H9 (cell line): ENCODE data around the gene RERG. TPM values are rescaled to one million over a fixed set of nuclear protein-coding genes. Genes with fewer than 3 reads are reported as not detected.

Experiments used
- DNase-seq: peaks from one replicate; pipeline ENCODE4 v3.0.0-alpha.2; 2017
- H2AFZ ChIP-seq: one replicate; pipeline ENCODE4 v1.6.1; 2013; ENCODE audit warnings: mild to moderate bottlenecking, low read length, control low read depth, moderate library complexity
- H2AK5ac ChIP-seq: 2 replicates; pipeline ENCODE4 v1.6.1; 2013; ENCODE audit warnings: low read length, control low read depth, mixed read lengths; ENCODE audit not compliant: insufficient read length
- H2BK120ac ChIP-seq: one replicate; pipeline ENCODE4 v1.6.1; 2013; ENCODE audit warnings: low read depth, mild to moderate bottlenecking, low read length, control low read depth, inconsistent platforms; ENCODE audit not compliant: poor library complexity, severe bottlenecking
- H2BK12ac ChIP-seq: 2 replicates; pipeline ENCODE4 v1.6.1; 2013; ENCODE audit warnings: low read length, control low read depth, mixed read lengths, low read depth; ENCODE audit not compliant: insufficient read length
- H2BK15ac ChIP-seq: 2 replicates; pipeline ENCODE4 v1.6.1; 2013; ENCODE audit warnings: low read depth, low read length, control low read depth
- H2BK20ac ChIP-seq: one replicate; pipeline ENCODE4 v1.6.1; 2013; ENCODE audit warnings: low read depth, mild to moderate bottlenecking, low read length, control low read depth, inconsistent platforms; ENCODE audit not compliant: poor library complexity, severe bottlenecking
- H2BK5ac ChIP-seq: 2 replicates; pipeline ENCODE4 v1.6.1; 2013; ENCODE audit warnings: low read length, control low read depth, mixed read lengths; ENCODE audit not compliant: insufficient read length
- H3K14ac ChIP-seq: 2 replicates; pipeline ENCODE4 v1.6.1; 2013; ENCODE audit warnings: low read length, control low read depth; ENCODE audit not compliant: insufficient read depth
- H3K18ac ChIP-seq: 2 replicates; pipeline ENCODE4 v1.6.1; 2013; ENCODE audit warnings: low read depth, mild to moderate bottlenecking, mixed read lengths, low read length, control low read depth; ENCODE audit not compliant: insufficient read length
- H3K23ac ChIP-seq: 2 replicates; pipeline ENCODE4 v1.6.1; 2013; ENCODE audit warnings: low read length, control low read depth, mixed read lengths, low read depth; ENCODE audit not compliant: insufficient read length
- H3K23me2 ChIP-seq: 2 replicates; pipeline ENCODE4 v1.6.1; 2013; ENCODE audit warnings: low read depth, mild to moderate bottlenecking, mixed read lengths, low read length, control low read depth; ENCODE audit not compliant: insufficient read length, poor library complexity, severe bottlenecking
- H3K27ac ChIP-seq: 2 replicates; pipeline ENCODE4 v1.5.1; 2013; ENCODE audit warnings: low read length, control low read depth, mixed read lengths, low read depth; ENCODE audit not compliant: insufficient read length
- H3K27me3 ChIP-seq: 2 replicates; pipeline ENCODE4 v1.6.1; 2013; ENCODE audit warnings: low read length, control low read depth, inconsistent platforms; ENCODE audit not compliant: insufficient read depth
- H3K4ac ChIP-seq: 2 replicates; pipeline ENCODE4 v1.6.1; 2013; ENCODE audit warnings: low read depth, mild to moderate bottlenecking, control low read depth, inconsistent platforms, low read length, moderate library complexity
- H3K4me1 ChIP-seq: 2 replicates; pipeline ENCODE4 v1.6.1; 2013; ENCODE audit warnings: low read length, control low read depth, inconsistent platforms; ENCODE audit not compliant: insufficient read depth
- H3K4me2 ChIP-seq: 2 replicates; pipeline ENCODE4 v1.6.1; 2013; ENCODE audit warnings: low read length, control low read depth, mixed read lengths; ENCODE audit not compliant: insufficient read length, insufficient read depth
- H3K56ac ChIP-seq: 2 replicates; pipeline ENCODE4 v1.6.1; 2013; ENCODE audit warnings: low read depth, mild to moderate bottlenecking, mixed read lengths, low read length, control low read depth; ENCODE audit not compliant: insufficient read length
- H3K79me1 ChIP-seq: 2 replicates; pipeline ENCODE4 v1.6.1; 2013; ENCODE audit warnings: low read depth, mild to moderate bottlenecking, moderate library complexity, low read length, control low read depth, inconsistent platforms; ENCODE audit not compliant: insufficient read depth, poor library complexity, severe bottlenecking
- H3K79me2 ChIP-seq: 2 replicates; pipeline ENCODE4 v1.6.1; 2013; ENCODE audit warnings: low read length, control low read depth, inconsistent platforms; ENCODE audit not compliant: insufficient read depth
- H3K9ac ChIP-seq: 2 replicates; pipeline ENCODE4 v1.6.1; 2013; ENCODE audit warnings: low read length, control low read depth, mixed read lengths; ENCODE audit not compliant: insufficient read length; ENCODE audit errors: extremely low read depth
- H3K9me3 ChIP-seq: one replicate; pipeline ENCODE4 v1.6.1; 2013; ENCODE audit warnings: low read depth, low read length, inconsistent platforms; ENCODE audit not compliant: control insufficient read depth
- H3T11ph ChIP-seq: one replicate; pipeline ENCODE4 v1.6.1; 2013; ENCODE audit warnings: mild to moderate bottlenecking, low read length, control low read depth, inconsistent platforms
- H4K20me1 ChIP-seq: one replicate; pipeline ENCODE4 v1.6.1; 2013; ENCODE audit not compliant: control insufficient read depth, insufficient read length, insufficient read depth
- H4K5ac ChIP-seq: 2 replicates; pipeline ENCODE4 v1.6.1; 2013; ENCODE audit warnings: low read depth, mild to moderate bottlenecking, mixed read lengths, low read length, control low read depth; ENCODE audit not compliant: insufficient read length
- H4K8ac ChIP-seq: replicated peaks from 2 replicates; pipeline ENCODE4 v1.6.1; 2013; ENCODE audit warnings: low read length, control low read depth, mixed read lengths, low read depth; ENCODE audit not compliant: insufficient read length
- H4K91ac ChIP-seq: 2 replicates; pipeline ENCODE4 v1.6.1; 2013; ENCODE audit warnings: low read depth, mild to moderate bottlenecking, moderate library complexity, mixed read lengths, low read length, control low read depth; ENCODE audit not compliant: insufficient read length
- H3K27ac Mint-ChIP-seq, 3 experiments: 2 replicates in 2 of 3; 3 replicates in 1 of 3; pipeline ENCODE4 v1.8.0; 2020 to 2021; ENCODE audit warnings: mixed read lengths in 3 of 3, mild to moderate bottlenecking in 1 of 3, moderate library complexity in 1 of 3
- H3K27me3 Mint-ChIP-seq: 2 replicates; pipeline ENCODE4 v1.8.0; 2021; ENCODE audit warnings: low read depth, mild to moderate bottlenecking, moderate library complexity, mixed read lengths
- H3K36me3 Mint-ChIP-seq, 3 experiments: 2 replicates in 2 of 3; 3 replicates in 1 of 3; pipeline ENCODE4 v1.8.0; 2020 to 2021; ENCODE audit warnings: low read depth in 3 of 3, mixed read lengths in 3 of 3; ENCODE audit not compliant: insufficient read depth in 1 of 3
- H3K4me1 Mint-ChIP-seq, 2 experiments: 2 replicates each; pipeline ENCODE4 v1.8.0; 2020; ENCODE audit warnings: mixed read lengths in 2 of 2
- H3K4me3 Mint-ChIP-seq, 2 experiments: 2 replicates in 1 of 2; 3 replicates in 1 of 2; pipeline ENCODE4 v1.8.0; 2020 to 2021; ENCODE audit warnings: mild to moderate bottlenecking in 2 of 2, mixed read lengths in 2 of 2, moderate library complexity in 1 of 2
- H3K9me3 Mint-ChIP-seq, 2 experiments: 2 replicates in 1 of 2; 3 replicates in 1 of 2; pipeline ENCODE4 v1.8.0; 2020; ENCODE audit warnings: mild to moderate bottlenecking in 2 of 2, mixed read lengths in 2 of 2, moderate library complexity in 1 of 2
- CTCF ChIP-seq: fragments of 200-600 bp; sonication (generic); conservative IDR thresholded peaks from 3 replicates; pipeline ENCODE4 v1.8.0; 2021; ENCODE audit warnings: antibody characterized with exemption, mild to moderate bottlenecking
- WGBS: extraction: QIAGEN DNeasy Blood & Tissue Kit; methylation state at CpG from one replicate; pipeline ENCODE4 v1.1.7; 2013; ENCODE audit warnings: missing lambda C conversion rate, low lambda C conversion rate, mixed read lengths; ENCODE audit not compliant: insufficient read length; ENCODE audit errors: extremely low coverage; 5-methylcytosine and 5-hydroxymethylcytosine counted together
- total RNA-seq: library from RNA; stranded (reverse); gene quantifications from 2 replicates; pipeline ENCODE4 v1.2.1, GENCODE V29; 2021

Gene RERG
- total RNA-seq, 1 experiment from 2014 or later = not detected

GRCh38 chr12:15194456-15195368 lies 26.5 kb downstream of the RERG start:
- no peak overlapping the region for H2AK5ac ChIP-seq
- no peak overlapping the region for H3K27ac Mint-ChIP-seq
- H4K8ac ChIP-seq = no peak overlapping the region
- no peak overlapping the region for H2BK120ac ChIP-seq
- H3K9me3 ChIP-seq = no peaks in the 10 kb centered on the region
- no peak overlapping the region for H2BK20ac ChIP-seq
- no peak overlapping the region for H3K56ac ChIP-seq
- H3K36me3 Mint-ChIP-seq = no peaks in the 10 kb centered on the region
- no peak overlapping the region for H3K14ac ChIP-seq
- H3K23me2 ChIP-seq = no peaks in the 10 kb centered on the region
- H3K18ac ChIP-seq = no peak overlapping the region
- no peak overlapping the region for H2BK15ac ChIP-seq
- no peak overlapping the region for H3K4me3 Mint-ChIP-seq
- H2AFZ ChIP-seq = no peak overlapping the region
- H3T11ph ChIP-seq = no peak overlapping the region
- no peak overlapping the region for H3K4ac ChIP-seq
- no peaks in the 10 kb centered on the region for H4K20me1 ChIP-seq
- no peak for DNase-seq
- no peak overlapping the region for H3K9ac ChIP-seq
- H2BK12ac ChIP-seq = no peak overlapping the region
- H2BK5ac ChIP-seq = no peak overlapping the region
- H3K9me3 Mint-ChIP-seq = no peaks in the 10 kb centered on the region; a peak in 1 of 5 replicates
- WGBS = no CpG with 5 or more reads among the region's 6 CpGs
- H3K4me2 ChIP-seq = no peak overlapping the region
- no peaks in the 10 kb centered on the region for H3K79me1 ChIP-seq
- H3K27me3 ChIP-seq = no peaks in the 10 kb centered on the region
- H3K4me1 ChIP-seq = no peaks in the 10 kb centered on the region
- no peak for TF ChIP-seq CTCF
- H4K91ac ChIP-seq = no peak overlapping the region
- no peaks in the 10 kb centered on the region for H3K79me2 ChIP-seq
- no peak overlapping the region for H3K23ac ChIP-seq
- no peaks in the 10 kb centered on the region for H3K27me3 Mint-ChIP-seq
- no peaks in the 10 kb centered on the region for H3K4me1 Mint-ChIP-seq
- H3K27ac ChIP-seq = no peak overlapping the region
- no peak overlapping the region for H4K5ac ChIP-seq
